ENCODE measurements around the gene ZNF134. TPM values are rescaled to one million over a fixed set of nuclear protein-coding genes. Genes with fewer than 3 reads are reported as not detected.

ZNF134 gene
- total RNA-seq, 4 donors from 2014 or later, result 23.4 to 33.1 (median 28.6) TPM

DNA sequence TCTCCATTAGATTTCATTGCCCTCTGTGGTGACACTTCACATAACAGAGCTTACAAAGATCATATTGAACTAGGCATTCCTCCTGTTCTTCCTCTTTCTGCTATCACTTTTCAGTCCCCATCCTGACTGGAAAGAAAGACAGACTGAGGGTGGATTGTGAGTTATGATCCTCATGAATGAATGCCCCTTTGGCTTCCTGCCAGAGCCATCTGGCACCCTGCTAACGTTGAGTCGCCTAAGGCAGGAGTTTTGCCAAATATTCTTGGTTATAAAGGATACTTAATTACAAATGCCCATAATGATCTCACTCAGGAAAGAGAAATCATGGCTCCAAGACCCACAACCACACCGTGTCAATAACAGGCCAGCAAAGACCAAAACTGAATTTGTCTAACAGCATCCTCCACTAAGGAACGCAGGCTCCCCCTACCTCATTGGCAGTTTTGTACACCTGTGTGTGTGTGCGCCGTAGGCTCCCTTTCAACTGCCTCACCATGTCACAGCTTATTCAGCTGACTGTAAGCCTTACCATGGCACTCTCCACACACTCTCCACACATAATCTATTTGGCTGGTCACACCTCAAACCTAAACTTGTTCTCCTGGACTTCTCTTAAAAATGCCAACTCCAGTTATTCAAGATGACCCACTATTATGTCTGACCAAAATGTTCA, 34.4 kb downstream of the ZNF134 start:
- TF ChIP-seq EP300 (IDR thresholded peaks at IDR 0.05) (no peak), POLR2AphosphoS5 (IDR thresholded peaks at IDR 0.05) (no peak), POLR2A (IDR thresholded peaks at IDR 0.05) (no peak)
- TF ChIP-seq, protein P1, sequence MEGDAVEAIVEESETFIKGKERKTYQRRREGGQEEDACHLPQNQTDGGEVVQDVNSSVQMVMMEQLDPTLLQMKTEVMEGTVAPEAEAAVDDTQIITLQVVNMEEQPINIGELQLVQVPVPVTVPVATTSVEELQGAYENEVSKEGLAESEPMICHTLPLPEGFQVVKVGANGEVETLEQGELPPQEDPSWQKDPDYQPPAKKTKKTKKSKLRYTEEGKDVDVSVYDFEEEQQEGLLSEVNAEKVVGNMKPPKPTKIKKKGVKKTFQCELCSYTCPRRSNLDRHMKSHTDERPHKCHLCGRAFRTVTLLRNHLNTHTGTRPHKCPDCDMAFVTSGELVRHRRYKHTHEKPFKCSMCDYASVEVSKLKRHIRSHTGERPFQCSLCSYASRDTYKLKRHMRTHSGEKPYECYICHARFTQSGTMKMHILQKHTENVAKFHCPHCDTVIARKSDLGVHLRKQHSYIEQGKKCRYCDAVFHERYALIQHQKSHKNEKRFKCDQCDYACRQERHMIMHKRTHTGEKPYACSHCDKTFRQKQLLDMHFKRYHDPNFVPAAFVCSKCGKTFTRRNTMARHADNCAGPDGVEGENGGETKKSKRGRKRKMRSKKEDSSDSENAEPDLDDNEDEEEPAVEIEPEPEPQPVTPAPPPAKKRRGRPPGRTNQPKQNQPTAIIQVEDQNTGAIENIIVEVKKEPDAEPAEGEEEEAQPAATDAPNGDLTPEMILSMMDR (IDR thresholded peaks at IDR 0.05), result no peak
- Histone ChIP-seq H3K27me3 (no peaks in the 10 kb centered on the region), H3K9me3 (peaks cover 0 to 11% (median 0%) of the 10 kb centered on the region in 3 donors), H3K27ac (no peak overlapping the region), H3K36me3 (peaks cover 0 to 6% of the 10 kb centered on the region in 2 donors), H3K4me1 (no peaks in the 10 kb centered on the region), H3K4me3 (no peak overlapping the region)
- WGBS, 2 donors (ENCODE audit: low coverage in 1 of 2), result 52 to 53% methylated on average over 6 of the region's 6 CpGs
- no peak for ATAC-seq

DNA sequence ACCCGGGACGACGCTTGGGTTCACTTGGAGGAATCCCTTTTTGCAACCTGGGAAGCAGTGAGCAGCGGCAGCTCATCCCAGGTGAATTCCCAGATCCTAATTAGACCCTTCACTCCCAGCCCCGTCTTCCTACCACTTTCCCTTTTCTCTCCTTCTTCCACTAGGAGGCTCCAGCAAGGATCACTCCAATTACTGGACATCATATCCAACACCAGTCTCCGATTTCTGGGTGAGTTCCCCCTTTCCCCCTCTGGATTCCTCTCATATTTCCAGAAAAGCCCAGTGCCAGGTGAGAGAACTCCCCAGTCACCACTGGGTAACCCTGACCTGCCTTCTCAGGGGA, 37.6 kb downstream of the ZNF134 start:
- Histone ChIP-seq H3K27ac (no peak overlapping the region), H3K4me3 (no peak overlapping the region), H3K36me3 (no peaks in the 10 kb centered on the region), H3K9me3 (peaks cover 0 to 12% (median 0%) of the 10 kb centered on the region in 3 donors), H3K27me3 (no peaks in the 10 kb centered on the region), H3K4me1 (no peaks in the 10 kb centered on the region)
- TF ChIP-seq POLR2A (IDR thresholded peaks at IDR 0.05) (no peak), EP300 (IDR thresholded peaks at IDR 0.05) (no peak), POLR2AphosphoS5 (IDR thresholded peaks at IDR 0.05) (no peak)
- TF ChIP-seq, protein P1 (IDR thresholded peaks at IDR 0.05), result no peak
- ATAC-seq, result no peak
- WGBS, 2 donors (ENCODE audit: low coverage in 1 of 2), result 0 to 19% methylated on average over 1 to 6 of the region's 6 CpGs

DNA sequence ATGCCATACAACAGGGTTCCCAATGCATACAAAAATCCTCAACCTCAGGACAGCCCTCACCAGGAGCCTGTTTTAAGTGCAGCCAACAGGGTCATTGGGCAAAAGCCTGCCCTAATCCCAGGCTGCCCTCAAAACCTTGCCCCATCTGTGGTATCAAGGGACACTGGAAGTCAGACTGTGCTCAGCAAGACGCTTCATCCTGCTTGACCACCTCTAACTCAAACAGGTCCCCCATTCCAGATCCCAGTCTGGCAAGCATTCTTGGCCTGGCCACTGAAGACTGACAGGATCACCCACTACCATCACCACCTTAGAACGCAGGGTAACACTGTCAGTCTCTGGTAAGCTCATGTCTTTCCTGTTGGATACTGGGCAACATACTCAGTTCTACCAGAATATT, 39.6 kb downstream of the ZNF134 start:
- WGBS, 2 donors (ENCODE audit: low coverage in 1 of 2), result 92% methylated on average over 2 of the region's 2 CpGs; no CpG with 5 or more reads in 1 of the 2 donors
- H3K36me3 ChIP-seq, result no peaks in the 10 kb centered on the region
- H3K4me3 ChIP-seq, result no peak overlapping the region

DNA sequence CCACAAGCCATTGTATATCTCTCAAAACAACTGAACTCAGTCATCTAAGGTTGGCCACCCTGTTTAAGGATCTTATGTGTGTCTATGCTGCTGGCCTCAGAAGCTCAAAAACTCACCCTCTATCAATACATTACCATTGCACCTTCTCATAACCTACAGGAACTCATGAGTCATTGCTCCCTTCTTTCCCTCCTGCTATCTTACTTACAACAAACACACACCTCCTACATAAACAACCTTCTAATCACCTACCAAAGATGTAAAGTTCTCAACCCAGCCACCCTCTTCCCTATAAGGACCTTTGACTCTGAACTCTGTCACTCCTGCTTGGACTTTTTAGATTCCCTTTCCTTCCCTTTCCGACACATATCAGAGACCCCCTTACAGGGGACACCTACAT, 41.4 kb downstream of the ZNF134 start:
- no peak for TF ChIP-seq EP300 (IDR thresholded peaks at IDR 0.05)
- no peak for TF ChIP-seq POLR2AphosphoS5 (IDR thresholded peaks at IDR 0.05)
- TF ChIP-seq, protein P1 (IDR thresholded peaks at IDR 0.05), result no peak
- TF ChIP-seq POLR2A (IDR thresholded peaks at IDR 0.05), result no peak
- H3K4me1 ChIP-seq, result no peaks in the 10 kb centered on the region
- H3K4me3 ChIP-seq, result no peak overlapping the region
- H3K27ac ChIP-seq, result no peak overlapping the region
- WGBS, 2 donors (ENCODE audit: low coverage in 1 of 2), result 92 to 100% methylated on average over 1 of the region's 1 CpG
- peaks cover 0 to 12% (median 0%) of the 10 kb centered on the region in 3 donors for H3K9me3 ChIP-seq
- H3K27me3 ChIP-seq, result no peaks in the 10 kb centered on the region
- no peaks in the 10 kb centered on the region for H3K36me3 ChIP-seq
- ATAC-seq, result no peak

More for the DNA sequence above, 39.6 kb downstream of the ZNF134 start:
- TF ChIP-seq, protein P1 (IDR thresholded peaks at IDR 0.05), result no peak
- TF ChIP-seq POLR2A (IDR thresholded peaks at IDR 0.05), result no peak
- TF ChIP-seq EP300 (IDR thresholded peaks at IDR 0.05), result no peak
- TF ChIP-seq POLR2AphosphoS5 (IDR thresholded peaks at IDR 0.05), result no peak
- ATAC-seq, result no peak
- Histone ChIP-seq H3K27ac (no peak overlapping the region), H3K9me3 (peaks cover 0 to 12% (median 0%) of the 10 kb centered on the region in 3 donors), H3K27me3 (no peaks in the 10 kb centered on the region), H3K4me1 (no peaks in the 10 kb centered on the region)

DNA sequence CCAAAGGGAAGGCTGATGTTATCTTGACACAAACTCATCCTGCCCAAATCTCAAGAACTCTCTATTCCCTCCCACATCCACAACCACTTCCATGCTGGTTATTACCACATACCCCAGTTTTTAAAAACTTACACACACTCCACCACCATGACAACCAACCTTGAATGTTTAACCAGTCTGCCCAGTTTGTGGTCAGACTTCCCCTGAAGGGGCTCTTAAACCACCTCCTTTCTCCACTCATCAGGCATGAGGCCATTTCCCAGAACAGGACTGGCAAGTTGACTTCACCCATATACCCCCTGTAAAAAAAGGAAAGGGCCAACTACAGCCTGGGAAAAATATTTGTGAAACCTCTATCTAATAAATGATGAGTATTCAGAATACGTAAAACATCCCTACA, 42.3 kb downstream of the ZNF134 start:
- Histone ChIP-seq H3K27me3 (no peaks in the 10 kb centered on the region), H3K9me3 (peaks cover 0 to 12% (median 0%) of the 10 kb centered on the region in 3 donors), H3K36me3 (no peaks in the 10 kb centered on the region), H3K27ac (no peak overlapping the region), H3K4me1 (no peaks in the 10 kb centered on the region), H3K4me3 (no peak overlapping the region)
- TF ChIP-seq EP300 (IDR thresholded peaks at IDR 0.05) (no peak), POLR2AphosphoS5 (IDR thresholded peaks at IDR 0.05) (no peak), POLR2A (IDR thresholded peaks at IDR 0.05) (no peak)
- TF ChIP-seq, protein P1 (IDR thresholded peaks at IDR 0.05), result no peak
- WGBS, 2 donors (ENCODE audit: low coverage in 1 of 2), result 67 to 82% methylated on average over 1 of the region's 1 CpG
- ATAC-seq, result no peak

All from gastroesophageal sphincter (tissue), 4 donors.